ENCODE measurements around the gene SLC9A9.

Gene SLC9A9

DNA sequence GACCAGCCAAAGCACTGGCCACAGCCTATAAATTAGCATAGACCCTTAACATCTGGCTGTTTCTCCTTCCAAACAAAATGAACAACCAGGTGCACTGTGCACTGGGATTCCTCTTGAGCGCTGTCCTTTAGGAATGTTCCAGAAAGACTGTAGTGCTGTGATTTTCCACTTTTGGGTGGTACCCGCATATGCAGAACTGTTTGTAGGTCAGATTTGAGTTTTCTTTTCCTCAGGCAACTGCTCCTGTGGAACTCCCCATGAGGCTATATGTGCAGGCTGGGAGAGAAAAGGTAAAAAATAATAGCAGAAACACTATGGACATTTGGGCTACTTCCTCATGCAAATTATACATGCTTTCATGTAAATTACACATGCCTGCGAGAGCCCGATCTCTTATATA, 589.6 kb downstream of the SLC9A9 start:
- TF ChIP-seq, protein P1, sequence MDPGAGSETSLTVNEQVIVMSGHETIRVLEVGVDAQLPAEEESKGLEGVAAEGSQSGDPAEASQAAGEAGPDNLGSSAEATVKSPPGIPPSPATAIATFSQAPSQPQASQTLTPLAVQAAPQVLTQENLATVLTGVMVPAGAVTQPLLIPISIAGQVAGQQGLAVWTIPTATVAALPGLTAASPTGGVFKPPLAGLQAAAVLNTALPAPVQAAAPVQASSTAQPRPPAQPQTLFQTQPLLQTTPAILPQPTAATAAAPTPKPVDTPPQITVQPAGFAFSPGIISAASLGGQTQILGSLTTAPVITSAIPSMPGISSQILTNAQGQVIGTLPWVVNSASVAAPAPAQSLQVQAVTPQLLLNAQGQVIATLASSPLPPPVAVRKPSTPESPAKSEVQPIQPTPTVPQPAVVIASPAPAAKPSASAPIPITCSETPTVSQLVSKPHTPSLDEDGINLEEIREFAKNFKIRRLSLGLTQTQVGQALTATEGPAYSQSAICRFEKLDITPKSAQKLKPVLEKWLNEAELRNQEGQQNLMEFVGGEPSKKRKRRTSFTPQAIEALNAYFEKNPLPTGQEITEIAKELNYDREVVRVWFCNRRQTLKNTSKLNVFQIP (CRISPR knock-in tag; IDR thresholded peaks at IDR 0.05; ENCODE audit: borderline replicate concordance, low read depth), result no peak
- TF ChIP-seq TOX (CRISPR knock-in tag; IDR thresholded peaks at IDR 0.05; ENCODE audit: borderline replicate concordance), result no peak
- no peak for TF ChIP-seq ESRRG (CRISPR knock-in tag; IDR thresholded peaks at IDR 0.05)
- TF ChIP-seq ARNTL (CRISPR knock-in tag; IDR thresholded peaks at IDR 0.05; ENCODE audit: borderline replicate concordance, low read depth), result no peak
- TF ChIP-seq, protein P2, sequence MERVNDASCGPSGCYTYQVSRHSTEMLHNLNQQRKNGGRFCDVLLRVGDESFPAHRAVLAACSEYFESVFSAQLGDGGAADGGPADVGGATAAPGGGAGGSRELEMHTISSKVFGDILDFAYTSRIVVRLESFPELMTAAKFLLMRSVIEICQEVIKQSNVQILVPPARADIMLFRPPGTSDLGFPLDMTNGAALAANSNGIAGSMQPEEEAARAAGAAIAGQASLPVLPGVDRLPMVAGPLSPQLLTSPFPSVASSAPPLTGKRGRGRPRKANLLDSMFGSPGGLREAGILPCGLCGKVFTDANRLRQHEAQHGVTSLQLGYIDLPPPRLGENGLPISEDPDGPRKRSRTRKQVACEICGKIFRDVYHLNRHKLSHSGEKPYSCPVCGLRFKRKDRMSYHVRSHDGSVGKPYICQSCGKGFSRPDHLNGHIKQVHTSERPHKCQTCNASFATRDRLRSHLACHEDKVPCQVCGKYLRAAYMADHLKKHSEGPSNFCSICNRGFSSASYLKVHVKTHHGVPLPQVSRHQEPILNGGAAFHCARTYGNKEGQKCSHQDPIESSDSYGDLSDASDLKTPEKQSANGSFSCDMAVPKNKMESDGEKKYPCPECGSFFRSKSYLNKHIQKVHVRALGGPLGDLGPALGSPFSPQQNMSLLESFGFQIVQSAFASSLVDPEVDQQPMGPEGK (CRISPR knock-in tag; IDR thresholded peaks at IDR 0.05; ENCODE audit: borderline replicate concordance), result no peak
- TF ChIP-seq, protein P3, sequence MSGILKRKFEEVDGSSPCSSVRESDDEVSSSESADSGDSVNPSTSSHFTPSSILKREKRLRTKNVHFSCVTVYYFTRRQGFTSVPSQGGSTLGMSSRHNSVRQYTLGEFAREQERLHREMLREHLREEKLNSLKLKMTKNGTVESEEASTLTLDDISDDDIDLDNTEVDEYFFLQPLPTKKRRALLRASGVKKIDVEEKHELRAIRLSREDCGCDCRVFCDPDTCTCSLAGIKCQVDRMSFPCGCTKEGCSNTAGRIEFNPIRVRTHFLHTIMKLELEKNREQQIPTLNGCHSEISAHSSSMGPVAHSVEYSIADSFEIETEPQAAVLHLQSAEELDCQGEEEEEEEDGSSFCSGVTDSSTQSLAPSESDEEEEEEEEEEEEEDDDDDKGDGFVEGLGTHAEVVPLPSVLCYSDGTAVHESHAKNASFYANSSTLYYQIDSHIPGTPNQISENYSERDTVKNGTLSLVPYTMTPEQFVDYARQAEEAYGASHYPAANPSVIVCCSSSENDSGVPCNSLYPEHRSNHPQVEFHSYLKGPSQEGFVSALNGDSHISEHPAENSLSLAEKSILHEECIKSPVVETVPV (CRISPR knock-in tag; IDR thresholded peaks at IDR 0.05), result no peak
- no peak for TF ChIP-seq ZNF565 (CRISPR knock-in tag; conservative IDR thresholded peaks at IDR 0.05; ENCODE audit: low read depth)
- no peak for TF ChIP-seq TSHZ2 (CRISPR knock-in tag; IDR thresholded peaks at IDR 0.05)
- no peak for TF ChIP-seq BACH2 (CRISPR knock-in tag; IDR thresholded peaks at IDR 0.05; ENCODE audit: borderline replicate concordance)
- TF ChIP-seq ZFP3 (CRISPR knock-in tag; IDR thresholded peaks at IDR 0.05), result no peak
- no peak for TF ChIP-seq ZFP30 (CRISPR knock-in tag; IDR thresholded peaks at IDR 0.05)
- no peak for TF ChIP-seq SNAI2 (CRISPR knock-in tag; IDR thresholded peaks at IDR 0.05)
- no peak for TF ChIP-seq PPARA (CRISPR knock-in tag; IDR thresholded peaks at IDR 0.05; ENCODE audit: borderline replicate concordance)
- no peak for TF ChIP-seq CSDC2 (CRISPR knock-in tag; IDR thresholded peaks at IDR 0.05)
- TF ChIP-seq RARB (CRISPR knock-in tag; IDR thresholded peaks at IDR 0.05), result no peak
- no peak for TF ChIP-seq ZC3H10 (CRISPR knock-in tag; IDR thresholded peaks at IDR 0.05)
- ATAC-seq, result no peak

DNA sequence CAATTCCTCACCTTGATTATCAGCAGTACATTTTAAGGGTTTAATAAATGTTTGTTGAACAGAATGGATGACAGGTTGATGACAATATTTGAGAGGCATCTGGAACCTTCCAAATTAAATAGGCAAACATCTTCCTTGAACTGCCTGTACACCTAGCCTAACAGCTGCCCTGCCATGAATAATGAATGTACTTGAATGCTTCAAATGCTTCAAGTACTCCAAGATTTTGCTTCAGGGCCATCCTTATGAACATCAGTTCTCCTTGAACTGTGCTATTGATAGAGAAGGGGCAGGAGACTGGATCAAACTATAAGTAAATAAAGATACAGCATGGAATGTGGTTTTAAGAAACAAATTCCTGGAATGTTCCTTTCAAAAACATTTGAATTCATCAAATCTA, 591.9 kb downstream of the SLC9A9 start:
- no peak for ATAC-seq
- TF ChIP-seq, protein P3 (CRISPR knock-in tag; IDR thresholded peaks at IDR 0.05), result no peak
- TF ChIP-seq, protein P1 (CRISPR knock-in tag; IDR thresholded peaks at IDR 0.05; ENCODE audit: borderline replicate concordance, low read depth), result no peak
- TF ChIP-seq, protein P4, sequence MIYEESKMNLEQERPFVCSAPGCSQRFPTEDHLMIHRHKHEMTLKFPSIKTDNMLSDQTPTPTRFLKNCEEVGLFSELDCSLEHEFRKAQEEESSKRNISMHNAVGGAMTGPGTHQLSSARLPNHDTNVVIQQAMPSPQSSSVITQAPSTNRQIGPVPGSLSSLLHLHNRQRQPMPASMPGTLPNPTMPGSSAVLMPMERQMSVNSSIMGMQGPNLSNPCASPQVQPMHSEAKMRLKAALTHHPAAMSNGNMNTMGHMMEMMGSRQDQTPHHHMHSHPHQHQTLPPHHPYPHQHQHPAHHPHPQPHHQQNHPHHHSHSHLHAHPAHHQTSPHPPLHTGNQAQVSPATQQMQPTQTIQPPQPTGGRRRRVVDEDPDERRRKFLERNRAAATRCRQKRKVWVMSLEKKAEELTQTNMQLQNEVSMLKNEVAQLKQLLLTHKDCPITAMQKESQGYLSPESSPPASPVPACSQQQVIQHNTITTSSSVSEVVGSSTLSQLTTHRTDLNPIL (CRISPR knock-in tag; IDR thresholded peaks at IDR 0.05; ENCODE audit: low read depth), result no peak
- no peak for TF ChIP-seq TOX (CRISPR knock-in tag; IDR thresholded peaks at IDR 0.05; ENCODE audit: borderline replicate concordance)
- no peak for TF ChIP-seq SNAI2 (CRISPR knock-in tag; IDR thresholded peaks at IDR 0.05)
- TF ChIP-seq TCF4 (CRISPR knock-in tag; IDR thresholded peaks at IDR 0.05; ENCODE audit: borderline replicate concordance), result no peak
- TF ChIP-seq ZC3H10 (CRISPR knock-in tag; IDR thresholded peaks at IDR 0.05), result no peak
- no peak for TF ChIP-seq ARNTL (CRISPR knock-in tag; IDR thresholded peaks at IDR 0.05; ENCODE audit: borderline replicate concordance, low read depth)
- TF ChIP-seq ESRRG (CRISPR knock-in tag; IDR thresholded peaks at IDR 0.05), result no peak
- TF ChIP-seq CSDC2 (CRISPR knock-in tag; IDR thresholded peaks at IDR 0.05), result no peak
- TF ChIP-seq PPARA (CRISPR knock-in tag; IDR thresholded peaks at IDR 0.05; ENCODE audit: borderline replicate concordance), result no peak
- no peak for TF ChIP-seq BACH2 (CRISPR knock-in tag; IDR thresholded peaks at IDR 0.05; ENCODE audit: borderline replicate concordance)
- no peak for TF ChIP-seq ZNF70 (CRISPR knock-in tag; IDR thresholded peaks at IDR 0.05)
- TF ChIP-seq ZFP3 (CRISPR knock-in tag; IDR thresholded peaks at IDR 0.05), result no peak
- no peak for TF ChIP-seq ZNF8 (CRISPR knock-in tag; IDR thresholded peaks at IDR 0.05)
- no peak for TF ChIP-seq ZFP30 (CRISPR knock-in tag; IDR thresholded peaks at IDR 0.05)
- TF ChIP-seq ZNF565 (CRISPR knock-in tag; conservative IDR thresholded peaks at IDR 0.05; ENCODE audit: low read depth), result no peak
- TF ChIP-seq RARB (CRISPR knock-in tag; IDR thresholded peaks at IDR 0.05), result no peak
- no peak for TF ChIP-seq OSR1 (CRISPR knock-in tag; IDR thresholded peaks at IDR 0.05)
